Measurements from ENCODE around the gene SAMHD1. TPM values are rescaled to one million over a fixed set of nuclear protein-coding genes. Genes with fewer than 3 reads are reported as not detected.

SAMHD1 gene
- total and polyA plus RNA-seq, 4 donors = 14.7 to 51.2 (median 27.7) TPM

DNA sequence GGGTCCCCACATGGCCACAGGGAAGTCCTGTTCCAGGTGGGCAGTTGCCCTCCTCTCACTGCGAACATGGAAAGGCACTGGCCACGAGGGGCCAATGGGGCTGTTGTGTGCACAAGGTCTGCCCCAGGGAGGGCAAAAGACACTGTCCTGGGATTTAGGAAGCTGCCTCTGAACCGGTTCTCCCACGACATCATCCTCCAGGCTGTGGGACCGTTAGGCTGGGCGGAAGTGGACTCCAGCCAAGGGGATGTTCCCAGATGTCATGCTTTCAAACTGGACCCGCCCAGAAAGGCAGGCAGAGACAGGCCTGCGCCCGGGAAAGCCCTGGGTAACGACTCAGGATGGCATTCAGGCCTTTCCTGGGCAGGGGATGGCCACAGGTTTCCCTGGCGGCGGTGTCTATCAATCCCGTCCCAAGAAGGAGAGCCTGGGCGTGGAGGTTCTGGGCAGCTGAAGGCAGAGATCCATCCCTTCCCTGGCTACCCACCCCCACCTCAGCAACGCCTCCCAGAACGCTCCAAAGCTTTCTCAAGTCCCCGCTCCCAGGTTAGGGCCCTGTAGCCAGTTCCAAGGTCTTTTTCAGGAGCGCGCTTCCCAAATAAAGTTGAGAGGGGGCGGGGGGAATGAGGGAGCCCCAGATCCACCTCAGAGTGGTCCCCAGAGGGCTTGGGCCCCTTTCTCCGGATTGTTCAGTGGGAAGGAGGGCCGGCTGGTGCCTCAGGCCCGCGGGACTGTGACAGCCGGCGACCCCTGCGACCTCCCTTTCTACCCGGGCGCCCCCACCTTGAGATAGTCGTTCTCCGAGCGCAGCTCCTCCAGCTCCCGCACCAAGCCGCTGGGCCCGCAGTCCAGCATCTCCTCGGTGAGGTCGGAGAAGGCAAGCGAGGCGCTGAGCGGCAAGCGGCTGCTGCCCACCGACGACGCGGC lies 89.4 kb downstream of the SAMHD1 start:
- no peaks in the 10 kb centered on the region for H3K9me3 ChIP-seq (ENCODE audit: control insufficient read depth in 4 of 4, low read length in 3 of 4)
- TF ChIP-seq GABPA (IDR thresholded peaks at IDR 0.05 in 1 of 2, conservative IDR thresholded peaks at IDR 0.05 in 1 of 2) = peak in 1 of 2 donors; percentile 42
- TF ChIP-seq RAD21 (IDR thresholded peaks at IDR 0.05) = peak in 1 of 2 donors; percentile 34
- no peak for TF ChIP-seq ZBTB33 (IDR thresholded peaks at IDR 0.05)
- H3K4me1 ChIP-seq (ENCODE audit: control insufficient read depth in 4 of 4, insufficient read depth in 4 of 4, low read length in 3 of 4) = peaks cover 3 to 17% (median 4%) of the 10 kb centered on the region in 4 donors
- no peak overlapping the region for H3K9ac ChIP-seq (ENCODE audit: low read depth in 1 of 2, low read length in 2 of 2)
- DNase-seq (ENCODE audit: low spot score) = peak; percentile 53
- no peaks in the 10 kb centered on the region for H3K27me3 ChIP-seq (ENCODE audit: control insufficient read depth in 4 of 4, insufficient read depth in 4 of 4, low read length in 3 of 4)
- H3K4me3 ChIP-seq (ENCODE audit: low read depth in 1 of 3, low read length in 3 of 3) = peak overlapping the region in 2 of 3 donors; percentile 23 to 62
- peak overlapping the region; percentile 58 to 67 for H3K27ac ChIP-seq (ENCODE audit: low read depth in 1 of 2, low read length in 2 of 2)
- H3K36me3 ChIP-seq (ENCODE audit: control insufficient read depth in 4 of 4, insufficient read depth in 3 of 4, low read depth in 1 of 4, low read length in 3 of 4) = no peaks in the 10 kb centered on the region
- 21% methylated on average over 45 of the region's 45 CpGs for WGBS

GRCh38 chr20:36861625-36861874 lies 90.0 kb downstream of the SAMHD1 start:
- H3K36me3 ChIP-seq (ENCODE audit: control insufficient read depth in 4 of 4, insufficient read depth in 3 of 4, low read depth in 1 of 4, low read length in 3 of 4) = no peaks in the 10 kb centered on the region
- no peaks in the 10 kb centered on the region for H3K9me3 ChIP-seq (ENCODE audit: control insufficient read depth in 4 of 4, low read length in 3 of 4)
- no peak for TF ChIP-seq GABPA (IDR thresholded peaks at IDR 0.05 in 1 of 2, conservative IDR thresholded peaks at IDR 0.05 in 1 of 2)
- TF ChIP-seq, protein P1, sequence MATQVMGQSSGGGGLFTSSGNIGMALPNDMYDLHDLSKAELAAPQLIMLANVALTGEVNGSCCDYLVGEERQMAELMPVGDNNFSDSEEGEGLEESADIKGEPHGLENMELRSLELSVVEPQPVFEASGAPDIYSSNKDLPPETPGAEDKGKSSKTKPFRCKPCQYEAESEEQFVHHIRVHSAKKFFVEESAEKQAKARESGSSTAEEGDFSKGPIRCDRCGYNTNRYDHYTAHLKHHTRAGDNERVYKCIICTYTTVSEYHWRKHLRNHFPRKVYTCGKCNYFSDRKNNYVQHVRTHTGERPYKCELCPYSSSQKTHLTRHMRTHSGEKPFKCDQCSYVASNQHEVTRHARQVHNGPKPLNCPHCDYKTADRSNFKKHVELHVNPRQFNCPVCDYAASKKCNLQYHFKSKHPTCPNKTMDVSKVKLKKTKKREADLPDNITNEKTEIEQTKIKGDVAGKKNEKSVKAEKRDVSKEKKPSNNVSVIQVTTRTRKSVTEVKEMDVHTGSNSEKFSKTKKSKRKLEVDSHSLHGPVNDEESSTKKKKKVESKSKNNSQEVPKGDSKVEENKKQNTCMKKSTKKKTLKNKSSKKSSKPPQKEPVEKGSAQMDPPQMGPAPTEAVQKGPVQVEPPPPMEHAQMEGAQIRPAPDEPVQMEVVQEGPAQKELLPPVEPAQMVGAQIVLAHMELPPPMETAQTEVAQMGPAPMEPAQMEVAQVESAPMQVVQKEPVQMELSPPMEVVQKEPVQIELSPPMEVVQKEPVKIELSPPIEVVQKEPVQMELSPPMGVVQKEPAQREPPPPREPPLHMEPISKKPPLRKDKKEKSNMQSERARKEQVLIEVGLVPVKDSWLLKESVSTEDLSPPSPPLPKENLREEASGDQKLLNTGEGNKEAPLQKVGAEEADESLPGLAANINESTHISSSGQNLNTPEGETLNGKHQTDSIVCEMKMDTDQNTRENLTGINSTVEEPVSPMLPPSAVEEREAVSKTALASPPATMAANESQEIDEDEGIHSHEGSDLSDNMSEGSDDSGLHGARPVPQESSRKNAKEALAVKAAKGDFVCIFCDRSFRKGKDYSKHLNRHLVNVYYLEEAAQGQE (IDR thresholded peaks at IDR 0.05) = no peak
- TF ChIP-seq, protein P2, sequence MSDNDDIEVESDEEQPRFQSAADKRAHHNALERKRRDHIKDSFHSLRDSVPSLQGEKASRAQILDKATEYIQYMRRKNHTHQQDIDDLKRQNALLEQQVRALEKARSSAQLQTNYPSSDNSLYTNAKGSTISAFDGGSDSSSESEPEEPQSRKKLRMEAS (IDR thresholded peaks at IDR 0.05) = no peak
- TF ChIP-seq FOXA2 (IDR thresholded peaks at IDR 0.05) = no peak
- no peak for TF ChIP-seq TAF1 (conservative IDR thresholded peaks at IDR 0.05)
- no peak for TF ChIP-seq ATF3 (IDR thresholded peaks at IDR 0.05)
- TF ChIP-seq RAD21 (IDR thresholded peaks at IDR 0.05) = no peak
- no peak for TF ChIP-seq ZBTB33 (IDR thresholded peaks at IDR 0.05)
- TF ChIP-seq FOXA1 (IDR thresholded peaks at IDR 0.05) = no peak
- TF ChIP-seq RXRA (IDR thresholded peaks at IDR 0.05) = no peak
- 63% methylated on average over 7 of the region's 7 CpGs for WGBS
- DNase-seq (ENCODE audit: low spot score) = no peak
- no peaks in the 10 kb centered on the region for H3K27me3 ChIP-seq (ENCODE audit: control insufficient read depth in 4 of 4, insufficient read depth in 4 of 4, low read length in 3 of 4)
- peak overlapping the region in 1 of 3 donors; percentile 16 for H3K4me3 ChIP-seq (ENCODE audit: low read depth in 1 of 3, low read length in 3 of 3)
- peaks cover 3 to 17% (median 3%) of the 10 kb centered on the region in 4 donors for H3K4me1 ChIP-seq (ENCODE audit: control insufficient read depth in 4 of 4, insufficient read depth in 4 of 4, low read length in 3 of 4)
- H3K27ac ChIP-seq (ENCODE audit: low read depth in 1 of 2, low read length in 2 of 2) = peak overlapping the region; percentile 58 to 67
- no peak overlapping the region for H3K9ac ChIP-seq (ENCODE audit: low read depth in 1 of 2, low read length in 2 of 2)
